ENCODE data around the gene MYLIP.

MYLIP gene

DNA sequence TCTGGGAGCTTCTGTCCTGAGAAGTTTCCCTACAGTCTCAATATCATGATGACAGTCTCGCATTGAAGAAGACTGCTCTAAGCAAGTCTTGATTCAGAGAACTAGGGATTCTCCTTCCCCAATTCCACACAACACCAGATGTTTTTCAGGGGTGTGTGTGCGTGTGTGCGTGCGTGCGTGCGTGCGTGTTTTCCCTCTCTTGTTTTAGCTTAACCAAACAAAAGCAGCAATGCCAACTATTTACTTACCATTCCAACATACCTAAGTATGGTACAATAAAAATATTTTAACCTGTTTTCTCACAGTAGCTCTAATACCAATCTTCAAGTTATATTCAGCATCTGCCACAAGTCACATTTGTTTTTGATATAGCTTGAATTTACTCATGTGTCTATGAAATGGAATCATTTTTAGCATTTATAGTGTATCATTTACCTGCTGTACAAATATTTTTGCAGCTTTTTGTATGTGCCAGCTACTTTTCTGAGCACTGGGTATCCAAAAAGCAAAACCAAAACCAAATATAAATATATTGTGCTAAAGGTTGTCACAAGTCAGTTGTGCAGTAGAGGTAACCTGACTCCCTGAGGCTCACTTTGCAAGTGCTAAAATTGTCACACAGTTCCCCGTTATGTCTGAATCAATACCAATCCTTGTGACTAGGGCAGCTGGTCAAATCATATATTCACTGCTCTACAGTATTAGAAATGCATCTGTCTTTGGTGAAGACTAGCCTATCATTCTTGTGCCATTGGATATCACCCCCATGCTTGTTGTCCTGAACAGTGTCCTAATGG, 21.7 kb upstream of the MYLIP start:
- no peak for DNase-seq (ENCODE audit: low read depth in 3 of 3)

GRCh38 chr6:16108419-16108818, 20.5 kb upstream of the MYLIP start:
- no peak for DNase-seq (ENCODE audit: low read depth in 3 of 3)

- no peak for DNase-seq (ENCODE audit: low read depth in 3 of 3)
These were observed 19.8 kb upstream of the MYLIP start for GRCh38 chr6:16108921-16109658.

DNA sequence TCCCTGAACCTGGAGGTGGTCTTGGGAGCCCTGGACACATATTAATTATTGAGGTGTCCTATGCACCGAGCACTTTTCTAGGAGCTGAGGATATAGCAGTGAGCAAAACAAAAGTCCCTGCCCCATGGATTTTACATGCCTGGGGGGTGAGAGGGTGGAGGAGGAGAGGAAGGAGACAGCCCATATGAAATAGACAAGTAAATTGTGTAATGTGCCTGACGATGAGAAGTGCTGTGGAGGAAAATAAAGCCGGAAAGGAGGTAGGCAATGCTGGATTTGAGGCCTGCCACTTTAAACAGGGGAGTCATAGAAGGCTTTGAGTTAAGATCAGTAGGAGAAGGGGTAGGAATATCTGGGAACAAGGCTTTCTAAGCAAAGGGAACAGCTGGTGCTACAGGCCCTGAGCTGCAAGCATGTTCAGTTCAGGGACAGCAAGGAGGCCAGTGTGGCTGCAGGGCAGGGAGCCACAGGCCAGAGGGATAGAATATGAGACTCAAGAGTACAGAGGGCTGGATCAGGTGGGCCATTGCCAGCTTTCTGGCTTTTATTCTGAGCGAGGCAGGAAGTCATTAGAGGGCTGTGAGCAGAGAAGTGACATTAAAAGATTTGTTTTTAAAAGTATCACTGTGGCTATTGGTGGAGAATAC, 19.1 kb upstream of the MYLIP start:
- DNase-seq (ENCODE audit: low read depth in 3 of 3): no peak

DNA sequence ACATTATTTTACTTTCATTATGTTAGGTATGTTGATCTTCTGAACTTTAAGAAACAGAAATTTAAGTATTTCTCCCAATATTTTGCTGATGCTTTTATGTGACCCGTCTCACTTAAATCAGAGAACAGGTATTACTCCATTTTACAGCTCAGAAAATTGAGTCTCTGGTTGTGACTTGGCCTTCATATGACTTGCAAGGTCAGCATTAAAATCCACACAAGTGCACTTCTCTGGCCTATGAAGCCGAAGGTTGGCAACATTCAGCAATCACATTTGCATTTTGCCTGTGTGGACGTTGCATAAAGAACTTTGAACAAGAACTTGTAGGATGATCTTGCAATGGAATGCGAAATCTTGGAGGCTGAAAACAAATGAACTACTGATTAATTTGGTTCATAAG, 10.1 kb upstream of the MYLIP start:
- no peak for DNase-seq (ENCODE audit: low read depth in 3 of 3)

GRCh38 chr6:16121339-16121738, 7.5 kb upstream of the MYLIP start:
- no peak for DNase-seq (ENCODE audit: low read depth in 3 of 3)

- DNase-seq (ENCODE audit: low read depth in 3 of 3): no peak
These were observed 6.7 kb upstream of the MYLIP start for GRCh38 chr6:16122197-16122596.

- DNase-seq (ENCODE audit: low read depth in 3 of 3): no peak
These were observed 4.4 kb upstream of the MYLIP start for GRCh38 chr6:16124198-16125180.

GRCh38 chr6:16126056-16126455, 2.8 kb upstream of the MYLIP start:
- DNase-seq (ENCODE audit: low read depth in 3 of 3): no peak

- no peak for DNase-seq (ENCODE audit: low read depth in 3 of 3)
These were observed 2.0 kb upstream of the MYLIP start for GRCh38 chr6:16126861-16127260.

DNA sequence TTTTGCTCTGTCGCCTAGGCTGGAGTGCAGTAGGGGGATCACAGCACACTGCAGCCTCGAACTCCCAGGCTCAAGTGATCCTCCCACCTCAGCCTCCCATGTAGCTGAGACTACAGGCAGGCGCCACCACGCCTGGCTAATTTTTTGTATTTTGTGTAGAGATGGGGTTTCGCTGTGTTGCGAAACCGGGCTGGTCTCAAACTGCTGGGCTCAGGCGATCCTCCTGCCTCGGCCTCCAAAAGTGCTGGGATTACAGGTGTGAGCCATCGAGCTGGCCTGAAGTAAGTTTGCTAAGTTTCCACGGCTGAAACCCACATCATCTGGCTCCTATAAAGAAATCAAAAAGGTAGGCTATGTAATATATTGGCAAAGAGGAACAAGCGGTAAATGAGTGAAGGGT, 1.4 kb upstream of the MYLIP start:
- no peak for DNase-seq (ENCODE audit: low read depth in 3 of 3)

- DNase-seq (ENCODE audit: low read depth in 3 of 3): peak in 1 of 3 experiments; percentile 21
These were observed 926 bp downstream of the MYLIP start for GRCh38 chr6:16129623-16130401.

DNA sequence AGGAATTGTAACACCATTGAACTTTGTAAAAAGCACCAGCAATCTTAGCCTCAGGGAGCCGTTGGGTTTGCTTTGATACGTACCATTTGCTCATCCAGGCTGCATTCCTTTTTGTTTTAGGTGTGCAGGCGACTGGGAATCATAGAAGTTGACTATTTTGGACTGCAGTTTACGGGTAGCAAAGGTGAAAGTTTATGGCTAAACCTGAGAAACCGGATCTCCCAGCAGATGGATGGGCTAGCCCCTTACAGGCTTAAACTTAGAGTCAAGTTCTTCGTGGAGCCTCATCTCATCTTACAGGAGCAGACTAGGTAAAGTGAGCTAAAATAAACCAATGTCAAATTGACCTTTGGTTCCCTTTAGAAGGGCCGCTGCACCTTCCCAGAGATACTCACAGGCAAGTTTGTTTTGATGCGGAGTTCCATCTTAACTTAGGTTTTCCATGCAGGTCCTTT, 1.6 kb downstream of the MYLIP start:
- DNase-seq (ENCODE audit: low read depth in 3 of 3): no peak

DNA sequence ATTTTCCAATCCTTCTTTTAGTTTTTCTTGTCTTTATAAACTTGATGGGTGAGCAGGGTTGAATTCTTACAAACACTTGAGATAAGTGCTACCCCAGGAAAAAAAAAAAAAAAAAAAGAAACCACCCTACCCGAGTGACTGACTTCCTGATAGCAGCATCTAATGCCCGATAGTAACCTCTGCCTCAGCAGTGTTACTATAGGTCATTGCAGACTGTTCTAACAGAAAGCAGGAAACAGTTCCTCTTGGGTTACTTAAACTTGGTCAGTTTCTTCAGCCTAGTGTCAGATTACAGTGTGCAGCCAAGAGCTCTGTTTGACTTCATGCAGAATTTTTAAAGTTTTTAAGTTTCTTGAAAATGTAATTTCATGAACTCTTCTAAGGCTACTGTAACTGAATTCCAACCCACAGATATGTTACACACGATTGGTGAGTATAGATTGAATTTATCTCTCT, 2.1 kb downstream of the MYLIP start:
- no peak for DNase-seq (ENCODE audit: low read depth in 3 of 3)

DNA sequence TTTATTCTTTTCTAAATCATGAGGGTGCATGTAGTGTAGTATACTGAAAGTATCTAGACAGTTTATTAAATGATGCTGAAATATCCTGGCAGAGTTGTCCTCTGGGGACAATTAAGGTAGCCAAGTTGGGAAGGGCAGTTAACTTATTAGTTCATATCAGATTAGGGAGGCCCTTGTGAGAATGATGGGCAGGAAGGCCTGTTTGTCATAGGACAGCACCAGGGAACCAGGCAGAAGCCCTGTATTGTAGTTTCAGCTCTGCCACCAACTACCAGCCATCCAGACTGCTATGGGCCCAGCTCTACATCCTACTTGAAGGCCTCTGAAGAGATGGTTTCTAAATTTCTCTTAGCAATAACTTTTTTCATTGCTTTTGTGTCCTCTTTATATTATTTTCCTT, 4.0 kb downstream of the MYLIP start:
- no peak for DNase-seq (ENCODE audit: low read depth in 3 of 3)

GRCh38 chr6:16134430-16134829, 5.5 kb downstream of the MYLIP start:
- no peak for DNase-seq (ENCODE audit: low read depth in 3 of 3)

DNA sequence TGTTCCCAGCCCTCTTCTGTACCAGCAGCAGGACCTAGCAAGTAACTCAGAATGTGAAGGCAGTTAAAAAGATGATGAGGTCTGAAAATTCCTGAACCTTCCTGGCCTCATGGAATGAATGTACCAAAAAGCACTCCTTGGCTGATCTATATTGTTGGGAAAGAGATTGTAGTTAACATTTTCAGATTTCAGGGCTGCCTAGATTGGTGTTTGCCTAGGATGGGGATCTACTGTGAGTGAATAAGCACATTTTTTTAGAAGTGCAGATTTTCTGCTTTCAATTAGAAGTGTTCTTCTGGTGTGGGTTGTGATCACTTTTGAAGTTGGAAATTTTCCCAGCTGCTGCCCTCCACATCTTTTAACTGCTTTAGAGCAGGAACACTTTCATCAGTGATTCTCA, 6.2 kb downstream of the MYLIP start:
- DNase-seq (ENCODE audit: low read depth in 3 of 3): no peak

- DNase-seq (ENCODE audit: low read depth in 3 of 3): peak in 1 of 3 experiments; percentile 21
These were observed 7.2 kb downstream of the MYLIP start for GRCh38 chr6:16136091-16136490.

DNA sequence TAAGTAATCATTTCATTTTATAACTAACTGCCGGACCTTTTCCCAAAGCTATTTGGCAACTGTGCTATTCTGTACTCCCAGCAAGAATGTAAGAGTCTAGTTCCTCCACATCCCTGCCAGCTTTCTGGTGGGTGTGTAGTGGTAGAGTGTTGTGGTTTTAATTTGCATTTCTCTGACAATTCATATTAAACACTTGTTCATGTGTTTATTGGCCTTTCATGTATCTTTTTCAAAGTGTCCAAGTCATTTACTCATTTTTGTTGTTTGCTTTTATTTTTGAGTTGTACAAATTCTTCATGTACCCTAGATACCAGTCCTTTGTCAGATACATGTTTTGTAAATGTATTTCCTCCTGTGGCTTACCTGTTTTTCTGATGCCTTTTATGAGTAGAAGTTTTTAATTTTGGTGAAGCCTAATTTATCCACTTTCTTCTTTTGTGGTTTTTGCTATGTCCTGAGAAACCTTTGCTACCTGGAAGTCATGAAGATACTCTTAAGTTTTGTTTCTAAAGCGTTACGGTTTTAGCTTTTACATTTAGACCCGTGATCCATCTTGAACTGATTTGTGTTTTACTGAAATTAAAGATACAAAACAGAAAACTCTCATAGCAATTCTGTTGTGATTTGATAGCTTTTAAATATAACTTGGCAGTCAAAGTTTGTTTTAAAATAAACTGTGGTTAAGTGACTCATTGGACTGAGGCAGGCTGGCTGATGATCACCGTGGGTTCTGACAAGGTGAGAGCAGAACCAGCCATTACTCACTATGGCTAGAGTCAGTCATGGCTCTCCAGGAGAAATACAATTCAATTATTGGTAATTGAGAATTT, 8.0 kb downstream of the MYLIP start:
- DNase-seq (ENCODE audit: low read depth in 3 of 3): peak in 2 of 3 experiments; percentile 21 to 37

DNA sequence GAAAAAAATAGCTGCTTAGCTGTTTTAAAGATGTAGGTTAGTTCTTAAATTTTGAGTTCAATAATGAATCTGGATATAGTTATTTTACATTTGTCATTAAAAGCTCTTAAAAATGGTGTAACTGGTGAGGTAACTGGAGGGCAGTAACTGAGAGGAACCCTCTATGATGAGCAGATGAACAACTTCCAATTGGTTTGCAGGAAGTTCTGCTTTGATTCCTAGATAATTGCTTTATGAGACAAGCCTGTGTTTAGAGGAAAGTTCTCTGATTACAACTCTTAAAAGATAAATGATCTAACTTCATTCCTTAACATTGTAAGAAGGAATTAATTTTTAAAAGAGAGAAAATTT, 8.5 kb downstream of the MYLIP start:
- DNase-seq (ENCODE audit: low read depth in 3 of 3): no peak
